BJ (cell line): ENCODE measurements around the gene SBK2. TPM values are rescaled to one million over a fixed set of nuclear protein-coding genes. Genes with fewer than 3 reads are reported as not detected.

Source experiments
- CTCF ChIA-PET: fragments of 350-600 bp; formaldehyde crosslinking; extraction: SDS; loops from one replicate; lab custom pipeline; 2021; ENCODE audit warnings: antibody characterized with exemption, inconsistent platforms; lab: Yijun Ruan, JAX
- POLR2A ChIA-PET: fragments of 300-600 bp; sonication (Branson Sonifier 250); formaldehyde crosslinking; extraction: SDS; loops from one replicate; lab custom pipeline; 2021; ENCODE audit warnings: antibody characterized with exemption; lab: Charles Lee
- DNase-seq: peaks from one replicate; pipeline ENCODE4 v3.0.0-alpha.2; 2011; ENCODE audit warnings: low read depth
- H3K27me3 ChIP-seq: 2 replicates; pipeline ENCODE4 v1.6.0; 2011; ENCODE audit warnings: low read length; ENCODE audit not compliant: control insufficient read depth, insufficient read depth
- H3K36me3 ChIP-seq: 2 replicates; pipeline ENCODE4 v1.5.1; 2011; ENCODE audit warnings: low read length; ENCODE audit not compliant: control insufficient read depth, insufficient read depth
- H3K4me3 ChIP-seq: 2 replicates; pipeline ENCODE4 v1.5.1; 2011; ENCODE audit warnings: low read depth, mild to moderate bottlenecking, control low read depth, low read length
- CTCF ChIP-seq: IDR thresholded peaks from 2 replicates; pipeline ENCODE4 v1.5.1; 2011; ENCODE audit warnings: low read depth, mild to moderate bottlenecking, control low read depth, inconsistent platforms, low read length, moderate library complexity; ENCODE audit not compliant: insufficient read depth
- polyA plus RNA-seq: library from polyadenylated mRNA; depleted of rRNA; stranded (reverse); fragments of >200 nt; gene quantifications from 2 replicates; pipeline ENCODE4 v1.2.3, GENCODE V29; 2011

SBK2 gene
- polyA plus RNA-seq, 1 experiment = not detected

GRCh38 chr19:55581823-55582223 lies 44.9 kb upstream of the SBK2 start:
- H3K27me3 ChIP-seq = no peaks in the 10 kb centered on the region
- CTCF ChIA-PET = interaction anchor here (1.3 kb wide), 1 partner anchor 25 kb away, joined by 3 read pairs; no protein-coding TSS in a partner anchor
- peaks cover 3% of the 10 kb centered on the region for H3K36me3 ChIP-seq
- H3K4me3 ChIP-seq = no peak overlapping the region
- DNase-seq = no peak
- no peak for TF ChIP-seq CTCF
- POLR2A ChIA-PET = no interaction called here

GRCh38 chr19:55581145-55581822 lies 44.4 kb upstream of the SBK2 start:
- Histone ChIP-seq H3K27me3 (no peaks in the 10 kb centered on the region), H3K36me3 (peaks cover 3% of the 10 kb centered on the region), H3K4me3 (peak overlapping the region; percentile 97)
- POLR2A ChIA-PET = no interaction called here
- CTCF ChIA-PET = interaction anchor here (0.6 to 1.3 kb wide), 3 partner anchors 25 to 113 kb away, joined by 3 to 5 read pairs (median 3); no protein-coding TSS in a partner anchor
- DNase-seq = no peak
- no peak for TF ChIP-seq CTCF

GRCh38 chr19:55580628-55581144 lies 43.8 kb upstream of the SBK2 start, which contains the start of gene ZNF579:
ZNF579 (minus strand) TSS chr19:55580848; CDS start chr19:55579639, 1,209 bp downstream.
- ChIA-PET CTCF (interaction anchor here (0.6 to 1.3 kb wide), 3 partner anchors 26 to 113 kb away, joined by 3 to 5 read pairs (median 3); no protein-coding TSS in a partner anchor), POLR2A (no interaction called here)
- Histone ChIP-seq H3K27me3 (no peaks in the 10 kb centered on the region), H3K36me3 (peaks cover 3% of the 10 kb centered on the region), H3K4me3 (peak within 1 kb of the TSS; percentile 97)
- DNase-seq = no peak
- no peak for TF ChIP-seq CTCF

- Histone ChIP-seq H3K36me3 (peaks cover 3% of the 10 kb centered on the region), H3K4me3 (peak overlapping the region; percentile 97), H3K27me3 (no peaks in the 10 kb centered on the region)
- POLR2A ChIA-PET = no interaction called here
- DNase-seq = no peak
- no peak for TF ChIP-seq CTCF
- CTCF ChIA-PET = interaction anchor here (0.7 kb wide), 1 partner anchor 112 kb away, joined by 3 read pairs; no protein-coding TSS in a partner anchor
These were observed 43.1 kb upstream of the SBK2 start for GRCh38 chr19:55579766-55580621.
